Activated T-cell treated with anti-CD3 and anti-CD28 coated beads, Interleukin-2, amount 50 U/mL, for 4 hours (primary cell): ENCODE results near the gene MALL. TPM values are rescaled to one million over a fixed set of nuclear protein-coding genes. Genes with fewer than 3 reads are reported as not detected.

Experiments used
- total RNA-seq, 3 donors: library from RNA; stranded (reverse); gene quantifications; one replicate each; pipeline ENCODE4 v1.2.1, GENCODE V29; 2021

The MALL gene
- total RNA-seq, 3 donors from 2014 or later, result 0.34 to 0.78 (median 0.54) TPM

Other genes starting within 250 kb of the MALL start
- 1 to 10 TPM in 1 of 3 donors, under 1 TPM in 2; 0.16 to 1.2 (median 0.57) TPM for gene LIMS3, start 217.1 kb downstream of the MALL start, total RNA-seq
- 1 to 10 TPM; 1.5 to 2.2 (median 1.8) TPM for gene NPHP1, start 89.2 kb upstream of the MALL start, total RNA-seq
- 100 to 1,000 TPM in 1 of 3 donors, 10 to 100 TPM in 2; 35.4 to 104 (median 65.0) TPM for gene MTLN, start 96.7 kb upstream of the MALL start, total RNA-seq